Neural progenitor cell (in vitro differentiated cells): ENCODE results near the gene NIBAN1. TPM values are rescaled to one million over a fixed set of nuclear protein-coding genes. Genes with fewer than 3 reads are reported as not detected.

ENCODE experiments used
- DNase-seq: peaks from one replicate; pipeline ENCODE4 v3.0.0-alpha.2; 2016; ENCODE audit warnings: low spot score
- H2AFZ ChIP-seq: fragments of 200-600 bp; sonication (generic); replicated peaks from 2 replicates; pipeline ENCODE4 v1.6.1; 2016; ENCODE audit warnings: antibody characterized with exemption
- H3F3A ChIP-seq: fragments of 200-600 bp; sonication (generic); 2 replicates; pipeline ENCODE4 v1.6.1; 2016; ENCODE audit warnings: antibody characterized with exemption, low read depth
- H3K27ac ChIP-seq: fragments of 200-600 bp; sonication (generic); 2 replicates; pipeline ENCODE4 v1.5.1; 2016; ENCODE audit warnings: mild to moderate bottlenecking
- H3K27me3 ChIP-seq: fragments of 200-600 bp; sonication (generic); 2 replicates; pipeline ENCODE4 v1.6.1; 2016; ENCODE audit warnings: mild to moderate bottlenecking, moderate library complexity
- H3K36me3 ChIP-seq: fragments of 200-600 bp; sonication (generic); 2 replicates; pipeline ENCODE4 v1.5.1; 2016
- H3K4me1 ChIP-seq: fragments of 200-600 bp; sonication (generic); 2 replicates; pipeline ENCODE4 v1.6.1; 2016; ENCODE audit warnings: mixed run types
- H3K4me2 ChIP-seq: fragments of 200-600 bp; sonication (generic); 2 replicates; pipeline ENCODE4 v1.6.1; 2016
- H3K4me3 ChIP-seq: fragments of 200-600 bp; sonication (generic); 2 replicates; pipeline ENCODE4 v1.5.1; 2016
- H3K79me2 ChIP-seq: fragments of 200-600 bp; sonication (generic); 2 replicates; pipeline ENCODE4 v1.6.1; 2016; ENCODE audit warnings: low read depth
- H3K9ac ChIP-seq: fragments of 200-600 bp; sonication (generic); 2 replicates; pipeline ENCODE4 v1.6.1; 2016
- H3K9me3 ChIP-seq: fragments of 200-600 bp; sonication (generic); 2 replicates; pipeline ENCODE4 v1.5.1; 2016; ENCODE audit warnings: low read depth
- H4K20me1 ChIP-seq: fragments of 200-600 bp; sonication (generic); 2 replicates; pipeline ENCODE4 v1.6.1; 2016; ENCODE audit warnings: low read depth
- H3K27ac Mint-ChIP-seq: 3 replicates; pipeline ENCODE4 v1.8.0; 2021; ENCODE audit warnings: mixed read lengths
- H3K27me3 Mint-ChIP-seq: 2 replicates; pipeline ENCODE4 v1.8.0; 2022; ENCODE audit warnings: low read depth, mild to moderate bottlenecking, inconsistent platforms, moderate library complexity, mixed read lengths; ENCODE audit not compliant: insufficient read depth
- H3K36me3 Mint-ChIP-seq: 3 replicates; pipeline ENCODE4 v1.8.0; 2021; ENCODE audit warnings: mixed read lengths
- H3K4me1 Mint-ChIP-seq: 3 replicates; pipeline ENCODE4 v1.8.0; 2021; ENCODE audit warnings: mixed read lengths
- H3K4me3 Mint-ChIP-seq: 3 replicates; pipeline ENCODE4 v1.8.0; 2021; ENCODE audit warnings: mild to moderate bottlenecking, moderate library complexity, mixed read lengths
- H3K9me3 Mint-ChIP-seq: 3 replicates; pipeline ENCODE4 v1.8.0; 2020; ENCODE audit warnings: mixed read lengths
- CTCF ChIP-seq: fragments of 200-600 bp; sonication (generic); IDR thresholded peaks from 2 replicates; pipeline ENCODE4 v1.5.1; 2017; ENCODE audit warnings: antibody characterized with exemption, mild to moderate bottlenecking
- EZH2 ChIP-seq: fragments of 200-600 bp; sonication (generic); IDR thresholded peaks from 2 replicates; pipeline ENCODE4 v1.6.1; 2017; ENCODE audit warnings: antibody characterized with exemption, mild to moderate bottlenecking, moderate library complexity
- EZH2phosphoT487 ChIP-seq: fragments of 200-600 bp; sonication (generic); IDR thresholded peaks from 2 replicates; pipeline ENCODE4 v1.6.1; 2017; ENCODE audit warnings: antibody characterized with exemption
- total RNA-seq: library from RNA; depleted of rRNA; stranded (reverse); fragments of >200 nt; gene quantifications from 2 replicates; pipeline ENCODE4 v1.2.3, GENCODE V29; 2015; ENCODE audit warnings: low replicate concordance

NIBAN1 gene
- total RNA-seq, 1 donor from 2014 or later = 0.36 TPM

- Mint-ChIP-seq H3K4me3 (peak overlapping the region; percentile 80), H3K4me1 (peaks cover 5% of the 10 kb centered on the region), H3K36me3 (no peaks in the 10 kb centered on the region), H3K9me3 (peaks cover 2% of the 10 kb centered on the region), H3K27ac (no peak overlapping the region), H3K27me3 (peaks cover 21% of the 10 kb centered on the region)
- H3K4me2 ChIP-seq = no peak overlapping the region
- H3K36me3 ChIP-seq = no peaks in the 10 kb centered on the region
- no peak for DNase-seq
- H3K9ac ChIP-seq = no peak overlapping the region
- H3K9me3 ChIP-seq = no peaks in the 10 kb centered on the region
- H2AFZ ChIP-seq = no peak overlapping the region
- H4K20me1 ChIP-seq = peaks cover 6% of the 10 kb centered on the region
- no peak overlapping the region for H3K27ac ChIP-seq
- H3K79me2 ChIP-seq = no peaks in the 10 kb centered on the region
- H3K4me3 ChIP-seq = no peak overlapping the region
- H3K4me1 ChIP-seq = no peaks in the 10 kb centered on the region
- TF ChIP-seq EZH2phosphoT487 (no peak), CTCF (no peak), EZH2 (no peak)
- peaks cover 66% of the 10 kb centered on the region for H3K27me3 ChIP-seq
- H3F3A ChIP-seq = no peaks in the 10 kb centered on the region
Observed at GRCh38 chr1:184974837-184975115, 468 bp upstream of the NIBAN1 start.

- TF ChIP-seq EZH2 = peak; percentile 90
- TF ChIP-seq EZH2phosphoT487 = no peak
- no peak for TF ChIP-seq CTCF
- H3K4me1 ChIP-seq = no peaks in the 10 kb centered on the region
- Mint-ChIP-seq H3K27me3 (peaks cover 22% of the 10 kb centered on the region), H3K27ac (peak overlapping the region; percentile 81), H3K4me1 (peaks cover 5% of the 10 kb centered on the region), H3K9me3 (peaks cover 2% of the 10 kb centered on the region), H3K36me3 (no peaks in the 10 kb centered on the region), H3K4me3 (peak overlapping the region; percentile 92)
- H3K27ac ChIP-seq = no peak overlapping the region
- no peak overlapping the region for H3K9ac ChIP-seq
- peak; percentile 56 for DNase-seq
- H3K9me3 ChIP-seq = no peaks in the 10 kb centered on the region
- peak overlapping the region; percentile 60 for H3K4me3 ChIP-seq
- H2AFZ ChIP-seq = peak overlapping the region; percentile 40
- no peaks in the 10 kb centered on the region for H3K36me3 ChIP-seq
- H3K27me3 ChIP-seq = peaks cover 66% of the 10 kb centered on the region
- no peaks in the 10 kb centered on the region for H3K79me2 ChIP-seq
- peak overlapping the region; percentile 79 for H3K4me2 ChIP-seq
- H3F3A ChIP-seq = no peaks in the 10 kb centered on the region
- peaks cover 6% of the 10 kb centered on the region for H4K20me1 ChIP-seq
Observed at GRCh38 chr1:184973272-184974055, 844 bp downstream of the NIBAN1 start.

- Histone ChIP-seq H2AFZ (no peak overlapping the region), H3K4me1 (no peaks in the 10 kb centered on the region), H3K9me3 (no peaks in the 10 kb centered on the region), H4K20me1 (peaks cover 6% of the 10 kb centered on the region), H3K4me2 (no peak overlapping the region), H3F3A (no peaks in the 10 kb centered on the region), H3K36me3 (no peaks in the 10 kb centered on the region), H3K9ac (no peak overlapping the region), H3K4me3 (no peak overlapping the region), H3K27me3 (peaks cover 65% of the 10 kb centered on the region), H3K27ac (no peak overlapping the region), H3K79me2 (no peaks in the 10 kb centered on the region)
- H3K4me1 Mint-ChIP-seq = peaks cover 5% of the 10 kb centered on the region
- H3K27ac Mint-ChIP-seq = no peak overlapping the region
- no peak for DNase-seq
- no peak overlapping the region for H3K4me3 Mint-ChIP-seq
- H3K36me3 Mint-ChIP-seq = no peaks in the 10 kb centered on the region
- no peak for TF ChIP-seq EZH2phosphoT487
- TF ChIP-seq CTCF = no peak
- TF ChIP-seq EZH2 = no peak
- peaks cover 2% of the 10 kb centered on the region for H3K9me3 Mint-ChIP-seq
- peaks cover 21% of the 10 kb centered on the region for H3K27me3 Mint-ChIP-seq
Observed at GRCh38 chr1:184972315-184973055, 1.8 kb downstream of the NIBAN1 start.
